ENCODE results near the gene ZNF593OS. TPM values are rescaled to one million over a fixed set of nuclear protein-coding genes. Genes with fewer than 3 reads are reported as not detected.

ZNF593OS gene
- total RNA-seq, 2 experiments from 2014 or later: not detected

- no peak overlapping the region for H3K4me3 Mint-ChIP-seq
- no peak overlapping the region for H3K27ac Mint-ChIP-seq
- no peaks in the 10 kb centered on the region for H3K27me3 Mint-ChIP-seq
- ChIA-PET POLR2A (interaction anchor here (0.7 to 1.0 kb wide), 2 partner anchors 22 to 55 kb away, joined by 3 read pairs; no protein-coding TSS in a partner anchor), CTCF (interaction anchor here (1.3 to 3.2 kb wide), 4 partner anchors 10 to 55 kb away, joined by 3 to 13 read pairs (median 4); partner anchors contain the start of genes CEP85 and ZNF593)
- H3K36me3 Mint-ChIP-seq (ENCODE audit: low read depth): no peaks in the 10 kb centered on the region
- H3K9me3 Mint-ChIP-seq: no peaks in the 10 kb centered on the region
- no peak for DNase-seq
- no peaks in the 10 kb centered on the region for H3K4me1 Mint-ChIP-seq
Observed at GRCh38 chr1:26180010-26180506, 8.4 kb upstream of the ZNF593OS start.

DNA sequence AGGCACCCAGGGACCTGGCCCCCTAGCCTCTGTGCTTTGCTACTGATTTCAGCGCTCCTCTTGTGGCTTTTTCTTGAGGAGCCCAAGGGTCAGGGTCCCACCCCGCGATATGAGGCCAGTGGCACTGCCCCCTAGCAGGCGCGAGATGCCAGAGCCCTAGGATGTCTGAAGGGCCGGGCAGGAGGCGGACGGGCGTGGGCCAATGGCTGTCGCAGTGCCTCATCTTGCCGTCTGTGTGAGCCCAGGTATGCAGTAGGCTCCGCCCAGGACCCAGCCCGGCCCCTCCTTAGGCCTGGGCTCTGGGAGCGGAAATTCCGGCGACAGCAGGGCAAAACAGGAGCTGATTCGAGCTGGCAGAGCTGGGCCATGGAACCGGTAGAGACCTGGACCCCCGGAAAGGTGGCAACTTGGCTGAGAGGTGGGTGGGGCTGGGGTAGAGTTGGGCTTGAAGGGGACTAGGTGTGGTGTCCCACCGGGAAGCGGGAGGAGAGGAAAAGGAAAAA is 5.6 kb upstream of the ZNF593OS start, which contains the start of gene CNKSR1:
Gene CNKSR1 (plus strand): TSS at position 310 of the 503 bp plus-strand sequence. CDS start 57 bp downstream, at position 367.
- DNase-seq: no peak
- no peaks in the 10 kb centered on the region for H3K4me1 Mint-ChIP-seq
- no peak within 1 kb of the TSS for H3K27ac Mint-ChIP-seq
- CTCF ChIA-PET: interaction anchor here (0.7 to 3.0 kb wide), 3 partner anchors 8 to 240 kb away, joined by 4 to 14 read pairs (median 8); partner anchors contain the start of genes CEP85 and ZNF593
- H3K27me3 Mint-ChIP-seq: no peaks in the 10 kb centered on the region
- no peaks in the 10 kb centered on the region for H3K9me3 Mint-ChIP-seq
- peak within 1 kb of the TSS; percentile 50 for H3K4me3 Mint-ChIP-seq
- POLR2A ChIA-PET: interaction anchor here (1.0 to 2.0 kb wide), 2 partner anchors 56 to 57 kb away, joined by 4 to 7 read pairs; partner anchors contain the start of gene CEP85
- no peaks in the 10 kb centered on the region for H3K36me3 Mint-ChIP-seq (ENCODE audit: low read depth)

DNA sequence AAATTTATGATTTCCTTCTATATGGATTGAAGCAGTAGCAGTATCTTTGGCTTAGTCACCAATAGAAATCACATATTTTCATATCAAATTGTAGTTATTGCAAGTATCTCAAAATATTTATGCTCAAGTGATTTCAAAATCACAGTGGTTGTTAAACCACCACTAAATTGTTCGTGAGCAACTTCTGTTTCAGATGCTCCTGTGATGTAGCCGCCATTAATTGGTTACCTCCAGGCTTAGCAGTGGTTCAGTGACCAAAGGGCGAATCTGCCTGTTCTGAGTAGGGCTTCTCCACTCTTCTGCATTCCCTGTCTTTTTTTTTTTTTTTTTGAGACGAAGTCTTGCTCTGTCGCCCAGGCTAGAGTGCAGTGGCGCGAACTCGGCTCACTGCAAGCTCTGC is 3.7 kb upstream of the ZNF593OS start:
- no peaks in the 10 kb centered on the region for H3K9me3 Mint-ChIP-seq
- POLR2A ChIA-PET: interaction anchor here (1.4 kb wide), 1 partner anchor 17 kb away, joined by 3 read pairs; no protein-coding TSS in a partner anchor
- no peak for DNase-seq
- peaks cover 11% of the 10 kb centered on the region for H3K4me1 Mint-ChIP-seq
- H3K27me3 Mint-ChIP-seq: no peaks in the 10 kb centered on the region
- no peaks in the 10 kb centered on the region for H3K36me3 Mint-ChIP-seq (ENCODE audit: low read depth)
- no peak overlapping the region for H3K27ac Mint-ChIP-seq
- CTCF ChIA-PET: interaction anchor here (0.7 to 3.0 kb wide), 3 partner anchors 9 to 242 kb away, joined by 4 to 14 read pairs (median 8); partner anchors contain the start of gene CEP85
- H3K4me3 Mint-ChIP-seq: no peak overlapping the region

- peak overlapping the region; percentile 83 for H3K4me3 Mint-ChIP-seq
- H3K27me3 Mint-ChIP-seq: no peaks in the 10 kb centered on the region
- DNase-seq: no peak
- ChIA-PET CTCF (interaction anchor here (1.1 to 2.8 kb wide), 28 partner anchors 9 to 730 kb away, joined by 3 to 114 read pairs (median 5); partner anchors contain the start of genes CEP85, FAM110D, GPATCH3 and SH3BGRL3), POLR2A (interaction anchor here (1.2 to 4.6 kb wide), 10 partner anchors 11 to 246 kb away, joined by 3 to 46 read pairs (median 4); partner anchors contain the start of genes CEP85 and SH3BGRL3)
- H3K9me3 Mint-ChIP-seq: no peaks in the 10 kb centered on the region
- peak overlapping the region; percentile 70 for H3K27ac Mint-ChIP-seq
- H3K4me1 Mint-ChIP-seq: peaks cover 27% of the 10 kb centered on the region
- no peaks in the 10 kb centered on the region for H3K36me3 Mint-ChIP-seq (ENCODE audit: low read depth)
Observed at GRCh38 chr1:26170472-26170821, 1.2 kb downstream of the ZNF593OS start.

DNA sequence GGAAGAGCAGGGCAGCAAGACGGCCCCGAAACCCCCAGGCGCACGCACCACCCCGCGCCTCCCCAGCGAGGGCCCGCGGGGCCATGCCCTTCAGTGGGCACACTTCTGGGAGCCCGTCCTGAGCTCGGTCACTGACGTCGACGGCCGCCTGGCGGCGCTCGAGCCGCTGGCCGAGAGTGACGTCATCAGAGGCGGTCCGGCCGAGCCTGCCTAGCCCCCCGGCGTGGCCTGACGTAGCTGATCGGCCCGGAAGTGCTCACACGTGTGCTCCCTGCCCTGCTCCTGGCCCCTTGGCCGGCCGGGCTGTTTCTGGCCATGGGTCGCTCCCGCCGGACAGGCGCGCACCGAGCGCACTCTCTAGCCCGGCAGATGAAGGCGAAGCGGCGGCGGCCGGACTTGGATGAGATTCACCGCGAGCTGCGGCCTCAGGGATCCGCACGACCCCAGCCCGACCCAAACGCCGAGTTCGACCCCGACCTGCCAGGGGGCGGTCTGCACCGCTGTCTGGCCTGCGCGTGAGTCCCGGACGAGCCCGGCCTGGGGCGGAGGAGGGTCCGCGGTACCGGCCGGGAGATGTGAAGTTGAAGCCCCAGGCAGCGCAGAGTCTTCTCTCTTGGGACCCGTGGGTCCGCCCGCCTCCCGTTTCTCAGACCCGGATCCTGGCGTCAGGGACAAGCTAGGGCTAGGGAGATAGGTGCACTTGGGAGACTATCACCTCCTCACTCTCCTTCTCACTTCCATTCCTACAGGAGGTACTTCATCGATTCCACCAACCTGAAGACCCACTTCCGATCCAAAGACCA is 1.8 kb downstream of the ZNF593OS start, which contains the start of gene ZNF593:
Gene ZNF593 (plus strand): TSS at position 240 of the 803 bp plus-strand sequence. CDS start 76 bp downstream, at position 316.
- Mint-ChIP-seq H3K4me3 (peak within 1 kb of the TSS; percentile 83), H3K9me3 (no peaks in the 10 kb centered on the region), H3K27me3 (no peaks in the 10 kb centered on the region), H3K36me3 (ENCODE audit: low read depth) (no peaks in the 10 kb centered on the region), H3K4me1 (peaks cover 32% of the 10 kb centered on the region), H3K27ac (peak within 1 kb of the TSS; percentile 70)
- CTCF ChIA-PET: interaction anchor here (0.7 to 2.8 kb wide), 62 partner anchors 8 to 730 kb away, joined by 3 to 114 read pairs (median 5); partner anchors contain the start of genes CD52, CEP85, CNKSR1 and FAM110D
- POLR2A ChIA-PET: interaction anchor here (0.6 to 4.6 kb wide), 13 partner anchors 12 to 264 kb away, joined by 3 to 46 read pairs (median 4); partner anchors contain the start of genes CEP85, PAFAH2, SH3BGRL3 and STMN1
- DNase-seq: peak; percentile 90

GRCh38 chr1:26169198-26169554 is 2.5 kb downstream of the ZNF593OS start:
- Mint-ChIP-seq H3K9me3 (no peaks in the 10 kb centered on the region), H3K4me1 (peaks cover 37% of the 10 kb centered on the region), H3K27ac (no peak overlapping the region), H3K4me3 (peak overlapping the region; percentile 83), H3K27me3 (peaks cover 5% of the 10 kb centered on the region), H3K36me3 (ENCODE audit: low read depth) (no peaks in the 10 kb centered on the region)
- no peak for DNase-seq
- POLR2A ChIA-PET: interaction anchor here (0.6 to 4.6 kb wide), 13 partner anchors 13 to 263 kb away, joined by 3 to 46 read pairs (median 4); partner anchors contain the start of genes CEP85, PAFAH2, SH3BGRL3 and STMN1
- CTCF ChIA-PET: interaction anchor here (0.7 to 2.8 kb wide), 52 partner anchors 8 to 331 kb away, joined by 3 to 114 read pairs (median 5); partner anchors contain the start of genes CD52, CEP85, CNKSR1 and FAM110D

DNA sequence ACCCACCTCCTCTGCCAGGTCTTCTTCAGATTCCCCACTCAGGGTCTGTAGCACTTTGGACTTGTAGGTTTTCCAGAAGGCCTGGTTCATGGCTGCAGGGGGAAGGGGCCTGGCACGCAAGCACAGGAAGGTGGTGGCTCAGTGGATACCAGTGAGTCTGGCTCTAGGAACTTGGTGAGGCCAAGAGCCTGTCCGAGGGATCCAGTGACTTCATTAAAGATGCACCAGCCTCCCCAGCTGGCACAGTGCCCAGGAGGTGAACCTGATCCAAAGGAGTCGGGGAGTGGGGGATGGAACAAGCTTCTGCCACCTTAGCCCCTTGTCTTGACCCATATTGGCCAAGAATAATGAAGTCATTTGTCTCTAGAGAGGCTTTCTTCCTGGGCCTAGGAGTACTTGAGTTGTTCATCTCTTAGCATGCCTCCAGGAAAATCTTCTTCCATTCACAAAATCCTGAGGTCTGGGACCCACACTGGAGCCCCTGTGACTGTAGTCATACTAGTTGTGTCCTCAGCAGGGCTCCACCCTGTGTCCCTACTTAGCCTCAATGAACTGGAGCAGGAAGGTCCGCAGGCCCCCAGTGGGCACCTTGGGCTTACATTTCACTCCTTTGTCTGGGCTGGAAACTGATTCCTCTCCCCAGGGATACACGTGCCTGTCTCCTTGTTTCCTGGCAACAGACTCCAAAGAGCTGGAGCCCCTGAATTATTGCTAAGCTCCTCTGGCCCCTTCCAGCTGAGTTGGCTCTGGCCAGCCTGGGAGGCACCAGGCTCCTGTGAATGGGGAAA is 3.0 kb downstream of the ZNF593OS start, which contains the start of gene C1orf232:
Gene C1orf232 (minus strand): TSS at position 554 of the 788 bp plus-strand sequence. CDS start 464 bp downstream, at position 90.
- CTCF ChIA-PET: interaction anchor here (1.3 to 2.8 kb wide), 8 partner anchors 26 to 249 kb away, joined by 3 to 114 read pairs (median 10); partner anchors contain the start of genes CEP85 and SH3BGRL3
- POLR2A ChIA-PET: interaction anchor here (4.6 kb wide), 1 partner anchor 66 kb away, joined by 46 read pairs; the partner anchor contains the start of gene CEP85
- no peak for DNase-seq
- Mint-ChIP-seq H3K9me3 (no peaks in the 10 kb centered on the region), H3K4me1 (peaks cover 38% of the 10 kb centered on the region), H3K36me3 (ENCODE audit: low read depth) (no peaks in the 10 kb centered on the region), H3K27ac (peak within 1 kb of the TSS; percentile 70), H3K4me3 (peak within 1 kb of the TSS; percentile 83), H3K27me3 (peaks cover 9% of the 10 kb centered on the region)

- Mint-ChIP-seq H3K27ac (no peak overlapping the region), H3K9me3 (no peaks in the 10 kb centered on the region), H3K36me3 (ENCODE audit: low read depth) (no peaks in the 10 kb centered on the region), H3K4me3 (no peak overlapping the region), H3K27me3 (peaks cover 21% of the 10 kb centered on the region), H3K4me1 (peaks cover 44% of the 10 kb centered on the region)
- ChIA-PET CTCF (interaction anchor here (1.0 kb wide), 1 partner anchor 67 kb away, joined by 3 read pairs; the partner anchor contains the start of gene CEP85), POLR2A (interaction anchor here (0.6 to 1.1 kb wide), 2 partner anchors 40 to 67 kb away, joined by 3 read pairs; partner anchors contain the start of gene CEP85)
- DNase-seq: no peak
Observed at GRCh38 chr1:26166719-26167281, 4.8 kb downstream of the ZNF593OS start.

GRCh38 chr1:26164861-26165842 is 6.5 kb downstream of the ZNF593OS start:
- H3K9me3 Mint-ChIP-seq: no peaks in the 10 kb centered on the region
- POLR2A ChIA-PET: no interaction called here
- H3K27me3 Mint-ChIP-seq: peaks cover 26% of the 10 kb centered on the region
- no peak overlapping the region for H3K27ac Mint-ChIP-seq
- H3K4me3 Mint-ChIP-seq: peak overlapping the region; percentile 7
- no peak for DNase-seq
- CTCF ChIA-PET: interaction anchor here (0.8 to 2.3 kb wide), 5 partner anchors 8 to 70 kb away, joined by 3 to 8 read pairs (median 4); partner anchors contain the start of gene CEP85
- peaks cover 31% of the 10 kb centered on the region for H3K4me1 Mint-ChIP-seq
- H3K36me3 Mint-ChIP-seq (ENCODE audit: low read depth): no peaks in the 10 kb centered on the region

DNA sequence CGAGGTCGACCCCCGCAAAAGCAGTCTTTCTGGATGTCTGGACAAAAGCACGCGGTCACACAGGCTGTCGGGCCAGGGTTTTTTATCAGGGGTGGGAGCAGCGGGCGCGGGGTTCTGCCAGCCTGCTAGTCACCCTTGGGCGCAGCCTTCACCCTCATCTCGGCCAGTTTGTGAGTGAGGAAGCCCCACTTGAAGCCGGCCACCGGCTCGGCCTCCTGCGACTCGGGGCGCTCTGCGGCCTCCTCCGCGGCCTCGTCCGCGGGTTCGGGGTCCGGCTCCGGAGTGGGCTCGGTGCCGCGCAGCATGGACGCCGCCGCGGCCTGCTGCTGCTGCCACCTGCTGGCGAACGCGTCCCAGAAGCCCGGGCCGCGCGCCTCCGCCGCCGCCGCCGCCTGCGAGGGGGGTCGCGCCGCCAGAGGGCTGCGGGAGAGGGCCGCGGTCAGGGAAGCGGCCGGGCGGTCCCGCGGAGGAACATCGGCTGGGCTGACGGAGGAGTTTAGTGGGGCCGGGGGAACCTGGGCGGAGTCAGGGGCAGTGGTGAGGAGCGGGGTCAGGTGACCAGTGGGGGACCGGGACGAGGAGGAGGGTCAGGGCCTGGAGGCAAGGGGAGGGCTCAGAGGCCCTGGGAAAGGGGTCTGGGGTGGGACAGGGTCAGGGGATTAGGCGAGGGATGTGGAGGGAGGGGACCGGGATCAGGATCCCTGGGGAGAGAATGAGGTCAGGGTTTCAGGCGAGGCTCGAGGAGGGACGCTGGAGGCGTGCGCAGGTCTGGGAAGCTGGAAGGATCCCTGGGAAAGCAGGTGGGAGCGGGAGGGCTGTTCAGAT is 7.4 kb downstream of the ZNF593OS start:
- H3K9me3 Mint-ChIP-seq: no peaks in the 10 kb centered on the region
- CTCF ChIA-PET: interaction anchor here (0.7 to 2.3 kb wide), 9 partner anchors 19 to 268 kb away, joined by 3 to 8 read pairs (median 3); partner anchors contain the start of genes CEP85 and DHDDS
- peaks cover 31% of the 10 kb centered on the region for H3K4me1 Mint-ChIP-seq

More for the DNA sequence above, 7.4 kb downstream of the ZNF593OS start:
- Mint-ChIP-seq H3K4me3 (no peak overlapping the region), H3K36me3 (ENCODE audit: low read depth) (no peaks in the 10 kb centered on the region), H3K27ac (no peak overlapping the region), H3K27me3 (peaks cover 32% of the 10 kb centered on the region)
- POLR2A ChIA-PET: interaction anchor here (2.0 kb wide), 1 partner anchor 70 kb away, joined by 7 read pairs; the partner anchor contains the start of gene CEP85
- DNase-seq: peak; percentile 52

Data from activated CD4-positive, alpha-beta memory T cell treated with anti-CD3 and anti-CD28 coated beads, Interleukin-2, amount 10 ng/mL, durations not matched to agents 7 days and 5 days (primary cell).